Hepatocyte (in vitro differentiated cells): Measurements from ENCODE around the gene KCTD8.

Source experiments
- CTCF ChIP-seq: fragments of 200-600 bp; sonication (generic); IDR thresholded peaks from 2 replicates; pipeline ENCODE4 v1.5.1; 2016; ENCODE audit warnings: antibody characterized with exemption, mild to moderate bottlenecking; ENCODE audit not compliant: poor library complexity
- EZH2phosphoT487 ChIP-seq: fragments of 200-600 bp; sonication (generic); IDR thresholded peaks from one replicate; pipeline ENCODE4 v1.6.1; 2018; ENCODE audit warnings: antibody characterized with exemption, mild to moderate bottlenecking, low read depth, moderate library complexity; ENCODE audit not compliant: unreplicated experiment, severe bottlenecking

- TF ChIP-seq CTCF = no peak
- TF ChIP-seq EZH2phosphoT487 = no peak
Measured at GRCh38 chr4:44157611-44158277, 290.9 kb downstream of the KCTD8 start.
